Renal cortical epithelial cell (primary cell): ENCODE measurements around the gene LRRC1. TPM values are rescaled to one million over a fixed set of nuclear protein-coding genes. Genes with fewer than 3 reads are reported as not detected.
"Not testable (repeated sequence)": the region's sequence is repeated elsewhere in the genome, so short reads cannot be mapped to it uniquely, and the experiment has no call there.

Experiments
- DNase-seq: peaks from one replicate; pipeline ENCODE4 v3.0.0-alpha.2; 2011; ENCODE audit warnings: low read depth
- total RNA-seq: library from RNA; depleted of rRNA; stranded (reverse); fragments of >200 nt; gene quantifications from 2 replicates; pipeline ENCODE4 v1.2.3, GENCODE V29; 2014

The LRRC1 gene
- total RNA-seq, 1 donor from 2014 or later, result 15.1 TPM

- no peak for DNase-seq
Observed at GRCh38 chr6:53792973-53793317, 1.9 kb upstream of the LRRC1 start.

GRCh38 chr6:53793318-53794136 lies 1.3 kb upstream of the LRRC1 start:
- DNase-seq, result peak; percentile 72

- peak; percentile 87 for DNase-seq
Observed at GRCh38 chr6:53794137-53794719, 577 bp upstream of the LRRC1 start.

GRCh38 chr6:53795340-53795701 lies 516 bp downstream of the LRRC1 start:
- DNase-seq, result peak; percentile 23

GRCh38 chr6:53795702-53796450 lies 1.1 kb downstream of the LRRC1 start:
- no peak for DNase-seq

GRCh38 chr6:53796451-53796780 lies 1.6 kb downstream of the LRRC1 start:
- peak; percentile 27 for DNase-seq

GRCh38 chr6:53796791-53797190 lies 2.0 kb downstream of the LRRC1 start:
- DNase-seq, result peak; percentile 47

GRCh38 chr6:53797304-53797703 lies 2.5 kb downstream of the LRRC1 start:
- DNase-seq, result no peak

- no peak for DNase-seq
Observed at GRCh38 chr6:53799340-53799739, 4.5 kb downstream of the LRRC1 start.

GRCh38 chr6:53801022-53801421 lies 6.2 kb downstream of the LRRC1 start:
- no peak for DNase-seq

- no peak for DNase-seq
Observed at GRCh38 chr6:53802582-53802981, 7.8 kb downstream of the LRRC1 start.

GRCh38 chr6:53803081-53803860 lies 8.5 kb downstream of the LRRC1 start:
- DNase-seq, result no peak

GRCh38 chr6:53805016-53805415 lies 10.2 kb downstream of the LRRC1 start:
- no peak for DNase-seq

GRCh38 chr6:53805725-53806124 lies 10.9 kb downstream of the LRRC1 start:
- no peak for DNase-seq

- not testable (repeated sequence) for DNase-seq
Observed at GRCh38 chr6:53807606-53808005, 12.8 kb downstream of the LRRC1 start.

- DNase-seq, result no peak
Observed at GRCh38 chr6:53808302-53808881, 13.6 kb downstream of the LRRC1 start.

GRCh38 chr6:53809691-53810090 lies 14.9 kb downstream of the LRRC1 start:
- DNase-seq, result no peak

GRCh38 chr6:53811082-53811481 lies 16.3 kb downstream of the LRRC1 start:
- DNase-seq, result peak; percentile 75

- DNase-seq, result no peak
Observed at GRCh38 chr6:53811746-53812145, 16.9 kb downstream of the LRRC1 start.

GRCh38 chr6:53813096-53813495 lies 18.3 kb downstream of the LRRC1 start:
- DNase-seq, result no peak

- no peak for DNase-seq
Observed at GRCh38 chr6:53813801-53814200, 19.0 kb downstream of the LRRC1 start.

- no peak for DNase-seq
Observed at GRCh38 chr6:53814353-53814752, 19.5 kb downstream of the LRRC1 start.
